ENCODE results near the gene SLC25A39.

The SLC25A39 gene

DNA sequence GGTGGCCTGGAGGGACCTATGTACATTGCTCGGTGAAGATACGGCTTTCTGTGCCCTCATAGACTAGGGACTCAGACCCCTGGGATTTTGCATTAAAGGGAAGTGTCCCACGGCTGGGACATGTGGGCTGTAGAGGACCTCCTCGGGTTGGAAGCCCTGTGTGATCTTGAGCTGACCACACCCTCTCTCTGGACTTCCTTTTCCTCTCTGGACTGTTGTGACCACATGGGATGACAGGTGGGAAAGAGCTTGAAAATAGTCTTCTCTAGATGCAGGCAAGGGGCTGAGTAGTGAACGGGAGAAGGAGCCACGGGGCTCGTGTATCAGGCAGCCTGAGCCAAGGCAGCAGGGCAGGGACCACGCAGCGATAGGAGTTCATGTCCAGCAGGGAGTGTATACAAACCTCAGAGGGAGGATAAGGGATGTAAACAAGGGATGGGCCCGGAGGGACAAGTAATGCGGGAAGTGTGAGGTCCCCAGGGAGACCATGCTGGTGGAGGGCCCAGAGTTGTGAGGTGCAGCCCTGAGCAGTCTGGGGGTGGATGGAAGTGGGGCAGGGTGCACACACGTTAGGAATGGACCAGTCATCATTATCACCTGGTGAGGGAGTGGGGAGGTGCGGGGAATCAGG is 52.2 kb downstream of the SLC25A39 start:
- DNase-seq, result no peak

All from NCI-H187 (cell line).